Hepatic stellate cell (primary cell): ENCODE data around the gene ZNF345.

ENCODE experiments used
- DNase-seq: peaks from one replicate; pipeline ENCODE4 v3.0.0; 2011; ENCODE audit warnings: low spot score

The ZNF345 gene

DNA sequence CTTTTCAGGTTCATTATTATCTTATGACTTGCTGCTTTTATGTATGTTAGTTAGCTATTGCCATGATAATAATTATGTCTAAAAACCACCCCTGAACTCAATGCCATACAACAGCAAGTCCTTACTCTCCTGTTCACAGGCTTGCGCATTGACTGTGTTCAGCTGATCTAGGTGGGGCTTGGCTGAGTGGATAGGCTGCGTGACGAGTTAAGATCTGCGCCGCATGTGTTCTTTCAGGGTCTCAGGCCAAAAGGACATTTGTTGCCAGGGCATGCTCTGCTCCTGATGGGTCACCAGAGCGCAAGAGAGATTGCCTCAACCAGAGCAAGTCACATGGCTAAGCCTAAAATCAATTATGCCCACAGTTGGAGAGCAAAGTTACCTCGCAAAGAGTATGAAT lies 66.3 kb downstream of the ZNF345 start:
- peak; percentile 27 for DNase-seq

DNA sequence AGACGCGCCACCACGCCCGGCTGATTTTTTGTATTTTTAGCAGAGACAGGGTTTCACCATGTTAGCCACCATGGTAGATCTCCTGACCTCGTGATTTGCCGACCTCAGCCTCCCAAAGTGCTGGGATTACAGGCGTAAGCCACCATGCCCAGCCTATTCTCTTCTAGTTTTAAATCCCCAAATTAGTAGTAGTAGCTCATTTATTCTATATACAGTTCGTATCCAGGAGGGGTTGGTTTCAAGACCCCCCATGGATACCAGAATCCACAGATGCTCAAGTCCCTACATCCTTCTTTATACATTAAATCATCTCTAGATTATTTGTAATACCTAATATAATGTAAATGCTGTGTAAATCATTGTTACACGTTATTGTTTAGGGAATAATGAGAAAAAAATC lies 67.4 kb downstream of the ZNF345 start:
- no peak for DNase-seq
